ENCODE measurements around the gene FASN.

DNA sequence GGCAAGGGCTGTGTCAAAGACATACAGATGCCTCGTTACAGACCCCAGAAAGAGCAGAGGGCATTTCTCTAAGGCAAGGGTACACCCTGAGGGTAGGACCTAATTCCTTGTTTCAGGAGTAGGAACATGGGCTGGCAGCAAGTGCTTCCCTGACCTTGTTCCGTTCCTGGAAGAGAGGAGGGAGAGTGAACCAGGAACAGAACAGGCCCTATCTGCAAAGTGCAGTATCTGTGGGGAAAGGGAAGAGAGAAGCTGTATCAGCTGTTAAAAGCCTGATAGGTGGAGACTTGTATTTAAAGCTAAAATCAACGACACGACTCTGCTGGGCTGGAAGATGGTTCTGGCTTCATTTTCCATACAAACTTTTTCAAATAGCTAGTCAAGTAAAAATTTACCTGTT is 26.1 kb upstream of the FASN start:
- TF ChIP-seq SMC3 (IDR thresholded peaks at IDR 0.05; ENCODE audit: low read depth, low read length) (no peak), RXRA (IDR thresholded peaks at IDR 0.05; ENCODE audit: borderline replicate concordance, low read depth) (no peak), RAD21 (IDR thresholded peaks at IDR 0.05; ENCODE audit: low read length) (no peak), RFX5 (IDR thresholded peaks at IDR 0.05; ENCODE audit: low read length) (no peak), RCOR1 (IDR thresholded peaks at IDR 0.05; ENCODE audit: low read length) (no peak), EZH2phosphoT487 (IDR thresholded peaks at IDR 0.05; ENCODE audit: borderline replicate concordance, low read depth) (no peak), TAF1 (IDR thresholded peaks at IDR 0.05; ENCODE audit: borderline replicate concordance, low read depth, low read length) (no peak)
- TF ChIP-seq, protein P1, sequence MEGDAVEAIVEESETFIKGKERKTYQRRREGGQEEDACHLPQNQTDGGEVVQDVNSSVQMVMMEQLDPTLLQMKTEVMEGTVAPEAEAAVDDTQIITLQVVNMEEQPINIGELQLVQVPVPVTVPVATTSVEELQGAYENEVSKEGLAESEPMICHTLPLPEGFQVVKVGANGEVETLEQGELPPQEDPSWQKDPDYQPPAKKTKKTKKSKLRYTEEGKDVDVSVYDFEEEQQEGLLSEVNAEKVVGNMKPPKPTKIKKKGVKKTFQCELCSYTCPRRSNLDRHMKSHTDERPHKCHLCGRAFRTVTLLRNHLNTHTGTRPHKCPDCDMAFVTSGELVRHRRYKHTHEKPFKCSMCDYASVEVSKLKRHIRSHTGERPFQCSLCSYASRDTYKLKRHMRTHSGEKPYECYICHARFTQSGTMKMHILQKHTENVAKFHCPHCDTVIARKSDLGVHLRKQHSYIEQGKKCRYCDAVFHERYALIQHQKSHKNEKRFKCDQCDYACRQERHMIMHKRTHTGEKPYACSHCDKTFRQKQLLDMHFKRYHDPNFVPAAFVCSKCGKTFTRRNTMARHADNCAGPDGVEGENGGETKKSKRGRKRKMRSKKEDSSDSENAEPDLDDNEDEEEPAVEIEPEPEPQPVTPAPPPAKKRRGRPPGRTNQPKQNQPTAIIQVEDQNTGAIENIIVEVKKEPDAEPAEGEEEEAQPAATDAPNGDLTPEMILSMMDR (IDR thresholded peaks at IDR 0.05) = no peak
- TF ChIP-seq, protein P2, sequence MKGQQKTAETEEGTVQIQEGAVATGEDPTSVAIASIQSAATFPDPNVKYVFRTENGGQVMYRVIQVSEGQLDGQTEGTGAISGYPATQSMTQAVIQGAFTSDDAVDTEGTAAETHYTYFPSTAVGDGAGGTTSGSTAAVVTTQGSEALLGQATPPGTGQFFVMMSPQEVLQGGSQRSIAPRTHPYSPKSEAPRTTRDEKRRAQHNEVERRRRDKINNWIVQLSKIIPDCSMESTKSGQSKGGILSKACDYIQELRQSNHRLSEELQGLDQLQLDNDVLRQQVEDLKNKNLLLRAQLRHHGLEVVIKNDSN (IDR thresholded peaks at IDR 0.05; ENCODE audit: borderline replicate concordance, low read depth) = no peak
- TF ChIP-seq, protein P3, sequence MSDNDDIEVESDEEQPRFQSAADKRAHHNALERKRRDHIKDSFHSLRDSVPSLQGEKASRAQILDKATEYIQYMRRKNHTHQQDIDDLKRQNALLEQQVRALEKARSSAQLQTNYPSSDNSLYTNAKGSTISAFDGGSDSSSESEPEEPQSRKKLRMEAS (IDR thresholded peaks at IDR 0.05; ENCODE audit: low read depth) = no peak
- TF ChIP-seq, protein P4, sequence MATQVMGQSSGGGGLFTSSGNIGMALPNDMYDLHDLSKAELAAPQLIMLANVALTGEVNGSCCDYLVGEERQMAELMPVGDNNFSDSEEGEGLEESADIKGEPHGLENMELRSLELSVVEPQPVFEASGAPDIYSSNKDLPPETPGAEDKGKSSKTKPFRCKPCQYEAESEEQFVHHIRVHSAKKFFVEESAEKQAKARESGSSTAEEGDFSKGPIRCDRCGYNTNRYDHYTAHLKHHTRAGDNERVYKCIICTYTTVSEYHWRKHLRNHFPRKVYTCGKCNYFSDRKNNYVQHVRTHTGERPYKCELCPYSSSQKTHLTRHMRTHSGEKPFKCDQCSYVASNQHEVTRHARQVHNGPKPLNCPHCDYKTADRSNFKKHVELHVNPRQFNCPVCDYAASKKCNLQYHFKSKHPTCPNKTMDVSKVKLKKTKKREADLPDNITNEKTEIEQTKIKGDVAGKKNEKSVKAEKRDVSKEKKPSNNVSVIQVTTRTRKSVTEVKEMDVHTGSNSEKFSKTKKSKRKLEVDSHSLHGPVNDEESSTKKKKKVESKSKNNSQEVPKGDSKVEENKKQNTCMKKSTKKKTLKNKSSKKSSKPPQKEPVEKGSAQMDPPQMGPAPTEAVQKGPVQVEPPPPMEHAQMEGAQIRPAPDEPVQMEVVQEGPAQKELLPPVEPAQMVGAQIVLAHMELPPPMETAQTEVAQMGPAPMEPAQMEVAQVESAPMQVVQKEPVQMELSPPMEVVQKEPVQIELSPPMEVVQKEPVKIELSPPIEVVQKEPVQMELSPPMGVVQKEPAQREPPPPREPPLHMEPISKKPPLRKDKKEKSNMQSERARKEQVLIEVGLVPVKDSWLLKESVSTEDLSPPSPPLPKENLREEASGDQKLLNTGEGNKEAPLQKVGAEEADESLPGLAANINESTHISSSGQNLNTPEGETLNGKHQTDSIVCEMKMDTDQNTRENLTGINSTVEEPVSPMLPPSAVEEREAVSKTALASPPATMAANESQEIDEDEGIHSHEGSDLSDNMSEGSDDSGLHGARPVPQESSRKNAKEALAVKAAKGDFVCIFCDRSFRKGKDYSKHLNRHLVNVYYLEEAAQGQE (IDR thresholded peaks at IDR 0.05; ENCODE audit: low read depth, low read length) = no peak
